HepG2 (cell line): ENCODE data around the gene ACP1. TPM values are rescaled to one million over a fixed set of nuclear protein-coding genes. Genes with fewer than 3 reads are reported as not detected.

Experiments
- ARID2 ChIP-seq: sonication (generic); formaldehyde crosslinking; IDR thresholded peaks from 2 replicates; pipeline ENCODE4 v1.8.1; 2022; ENCODE audit warnings: mild to moderate bottlenecking, missing genetic modification reagents, borderline replicate concordance
- ATM ChIP-seq: fragments of 450-650 bp; IDR thresholded peaks from 2 replicates; pipeline ENCODE4 v1.7.1; 2017; ENCODE audit warnings: mild to moderate bottlenecking, borderline replicate concordance
- CEBPG ChIP-seq: IDR thresholded peaks from 2 replicates; pipeline ENCODE4 v1.6.1; 2016
- CREB1 ChIP-seq, 2 experiments: fragments of 450-650 bp in 1 of 2; IDR thresholded peaks; 2 replicates each; pipeline ENCODE4 v1.6.1; 2016 to 2017; ENCODE audit warnings: control low read depth in 1 of 2, mild to moderate bottlenecking in 1 of 2, missing compliant biosample characterization in 1 of 2, missing genetic modification characterization in 1 of 2
- DPF2 ChIP-seq: sonication (generic); formaldehyde crosslinking; IDR thresholded peaks from 2 replicates; pipeline ENCODE4 v1.4.0; 2020; ENCODE audit warnings: mild to moderate bottlenecking, low read depth, missing genetic modification reagents, borderline replicate concordance
- ETV5 ChIP-seq: IDR thresholded peaks from 2 replicates; pipeline ENCODE4 v1.6.1; 2018; ENCODE audit warnings: missing biosample characterization, missing genetic modification reagents, inconsistent platforms, borderline replicate concordance
- HHEX ChIP-seq: IDR thresholded peaks from 2 replicates; pipeline ENCODE4 v1.6.1; 2016; ENCODE audit warnings: control low read depth
- HMG20A ChIP-seq: IDR thresholded peaks from 2 replicates; pipeline ENCODE4 v1.6.1; 2016; ENCODE audit warnings: borderline replicate concordance
- MAFF ChIP-seq: IDR thresholded peaks from 2 replicates; pipeline ENCODE4 v1.6.1; 2011; ENCODE audit warnings: low read depth, low read length, improper control_type of control experiment
- NR1H2 ChIP-seq: sonication (generic); formaldehyde crosslinking; IDR thresholded peaks from 2 replicates; pipeline ENCODE4 v1.8.1; 2022; ENCODE audit warnings: low read depth, missing genetic modification reagents, borderline replicate concordance
- POLR2AphosphoS2 ChIP-seq: IDR thresholded peaks from 2 replicates; pipeline ENCODE4 v1.6.1; 2011; ENCODE audit warnings: low read depth, low read length, improper control_type of control experiment
- SAFB2 ChIP-seq: sonication (generic); formaldehyde crosslinking; IDR thresholded peaks from 2 replicates; pipeline ENCODE4 v1.5.1; 2020; ENCODE audit warnings: missing genetic modification reagents, low read depth, mild to moderate bottlenecking, borderline replicate concordance
- SIX4 ChIP-seq: sonication (generic); formaldehyde crosslinking; IDR thresholded peaks from 2 replicates; pipeline ENCODE4 v1.4.0; 2020; ENCODE audit warnings: missing genetic modification reagents
- YEATS4 ChIP-seq: sonication (generic); formaldehyde crosslinking; IDR thresholded peaks from 2 replicates; pipeline ENCODE4 v1.4.0; 2020; ENCODE audit warnings: missing genetic modification reagents, borderline replicate concordance
- ZC3H4 ChIP-seq: sonication (generic); formaldehyde crosslinking; IDR thresholded peaks from 2 replicates; pipeline ENCODE4 v1.4.0; 2020; ENCODE audit warnings: missing genetic modification reagents, borderline replicate concordance
- ZFP36L1 ChIP-seq: sonication (generic); formaldehyde crosslinking; IDR thresholded peaks from 2 replicates; pipeline ENCODE4 v1.8.0; 2022; ENCODE audit warnings: mild to moderate bottlenecking, missing genetic modification reagents, moderate library complexity
- ZFP37 ChIP-seq: sonication (generic); formaldehyde crosslinking; IDR thresholded peaks from 2 replicates; pipeline ENCODE4 v1.4.0; 2020; ENCODE audit warnings: missing genetic modification reagents, borderline replicate concordance
- ZFP90 ChIP-seq: sonication (generic); formaldehyde crosslinking; IDR thresholded peaks from 2 replicates; pipeline ENCODE4 v1.8.0; 2022; ENCODE audit warnings: missing genetic modification reagents, mild to moderate bottlenecking, inconsistent platforms, borderline replicate concordance
- ZFY ChIP-seq: sonication (generic); formaldehyde crosslinking; IDR thresholded peaks from 2 replicates; pipeline ENCODE4 v1.4.0; 2020; ENCODE audit warnings: missing genetic modification reagents
- ZNF224 ChIP-seq: sonication (generic); formaldehyde crosslinking; IDR thresholded peaks from 2 replicates; pipeline ENCODE4 v1.5.0; 2020; ENCODE audit warnings: mild to moderate bottlenecking, missing genetic modification reagents
- ZNF256 ChIP-seq: sonication (generic); formaldehyde crosslinking; conservative IDR thresholded peaks from 2 replicates; pipeline ENCODE4 v1.4.0; 2020; ENCODE audit warnings: missing genetic modification reagents
- ZNF264 ChIP-seq: sonication (generic); formaldehyde crosslinking; IDR thresholded peaks from 2 replicates; pipeline ENCODE4 v1.4.0; 2020; ENCODE audit warnings: missing genetic modification reagents
- ZNF34 ChIP-seq: sonication (generic); formaldehyde crosslinking; IDR thresholded peaks from 2 replicates; pipeline ENCODE4 v1.4.0; 2020; ENCODE audit warnings: mild to moderate bottlenecking, missing genetic modification reagents, borderline replicate concordance
- ZNF496 ChIP-seq: sonication (generic); formaldehyde crosslinking; IDR thresholded peaks from 2 replicates; pipeline ENCODE4 v1.8.1; 2023; ENCODE audit warnings: mild to moderate bottlenecking, moderate library complexity, missing genetic modification reagents; ENCODE audit not compliant: insufficient replicate concordance
- ZNF556 ChIP-seq: sonication (generic); formaldehyde crosslinking; IDR thresholded peaks from 2 replicates; pipeline ENCODE4 v1.4.0; 2020; ENCODE audit warnings: mild to moderate bottlenecking, missing genetic modification reagents, borderline replicate concordance
- polyA plus RNA-seq, 8 experiments: library from polyadenylated mRNA; depleted of rRNA in 3 of 8; stranded (reverse) in 7 of 8; unstranded in 1 of 8; fragments of >200 nt; fragmentation: Illumina TruSeq in 4 of 8; extraction: Trizol in 4 of 8; gene quantifications; 2 replicates each; pipeline versions ENCODE4 v1.2.1 to v1.2.3, GENCODE V29; 2011 to 2016; ENCODE audit warnings: low read depth in 4 of 8, missing spikeins in 1 of 8, mixed read lengths in 1 of 8; ENCODE audit not compliant: insufficient read depth in 1 of 8
- total RNA-seq, 5 experiments: library from RNA; depleted of rRNA; stranded (reverse); fragments of >200 nt; fragmentation: Illumina TruSeq; extraction: Trizol; gene quantifications; 2 replicates each; pipeline ENCODE4 v1.2.3, GENCODE V29; 2016; ENCODE audit warnings: low read depth in 1 of 5
- TF ChIP-seq, protein P1 (sequence below): sonication (generic); formaldehyde crosslinking; IDR thresholded peaks from 2 replicates; pipeline ENCODE4 v1.5.0; 2020; ENCODE audit warnings: mild to moderate bottlenecking, missing genetic modification reagents, moderate library complexity
- TF ChIP-seq, protein P2 (sequence below): sonication (generic); formaldehyde crosslinking; IDR thresholded peaks from 2 replicates; pipeline ENCODE4 v1.4.0; 2020; ENCODE audit warnings: missing genetic modification reagents
- TF ChIP-seq, protein P3 (sequence below): sonication (generic); formaldehyde crosslinking; IDR thresholded peaks from 2 replicates; pipeline ENCODE4 v1.8.1; 2023; ENCODE audit warnings: mild to moderate bottlenecking, missing genetic modification reagents

Gene ACP1
- total and polyA plus RNA-seq, 2 of the 13 experiments (the other 11 are each of a cell fraction or from before 2014, with no cell fraction given), result 246 to 348 TPM

DNA sequence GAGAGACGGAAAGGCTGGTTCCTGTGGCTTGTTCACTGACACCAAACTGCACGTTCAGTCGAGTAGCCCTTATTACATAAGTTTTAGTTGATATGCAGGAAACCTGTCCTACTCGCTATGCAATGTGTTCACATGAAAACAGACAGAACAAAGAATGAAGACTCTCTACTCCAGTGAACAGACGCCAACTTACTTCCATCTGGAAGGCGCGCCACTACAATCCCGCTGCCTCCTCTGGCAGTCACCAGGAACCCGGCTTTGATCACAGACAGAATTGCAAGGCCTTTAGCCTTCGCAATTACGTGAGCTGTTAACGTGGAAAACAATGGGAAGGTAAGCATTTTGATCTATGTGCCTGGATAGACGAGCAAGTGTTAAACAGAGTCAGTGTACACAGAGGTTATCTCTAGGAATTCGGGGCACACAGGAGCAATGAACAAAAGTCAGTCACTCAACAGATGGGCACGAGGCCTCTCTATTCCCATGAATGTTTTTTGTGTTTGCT, 15.2 kb upstream of the ACP1 start (continued):
- TF ChIP-seq HMG20A (peak; percentile 97), SAFB2 (CRISPR knock-in tag) (no peak), ZC3H4 (no peak), ZFP36L1 (CRISPR knock-in tag) (peak; percentile 88; the same call in 1 of the 2 replicates), ZNF34 (no peak), NR1H2 (CRISPR knock-in tag) (no peak), SIX4 (CRISPR knock-in tag) (peak; percentile 41; the same call in 1 of the 2 replicates), YEATS4 (peak; percentile 64; the same call in 1 of the 2 replicates), ZNF224 (no peak), ZFY (CRISPR knock-in tag) (peak; percentile 76), HHEX (CRISPR knock-in tag) (0 out of 2 replicates have a peak, but pooled peaks have one; percentile 75), ZNF264 (CRISPR knock-in tag) (peak; percentile 90; the same call in 1 of the 2 replicates), POLR2AphosphoS2 (no peak), ZFP37 (CRISPR knock-in tag) (peak; percentile 91), DPF2 (CRISPR knock-in tag) (peak; percentile 86), ETV5 (CRISPR knock-in tag) (peak; percentile 72), ZFP90 (CRISPR knock-in tag) (peak; percentile 56; the same call in 1 of the 2 replicates), CEBPG (peak; percentile 85), ATM (no peak), CREB1 (IDR thresholded peaks at IDR 0.05) (no peak), CREB1 (CRISPR knock-in tag; IDR thresholded peaks at IDR 0.05) (peak; percentile 75; the same call in 1 of the 2 replicates), ZNF256 (0 out of 2 replicates have a peak, but pooled peaks have one; percentile 79), ZNF556 (CRISPR knock-in tag) (peak; percentile 83; the same call in 1 of the 2 replicates), MAFF (peak; percentile 24; the same call in 1 of the 2 replicates), ARID2 (peak; percentile 96), ZNF496 (CRISPR knock-in tag) (no peak)
- TF ChIP-seq, protein P1, sequence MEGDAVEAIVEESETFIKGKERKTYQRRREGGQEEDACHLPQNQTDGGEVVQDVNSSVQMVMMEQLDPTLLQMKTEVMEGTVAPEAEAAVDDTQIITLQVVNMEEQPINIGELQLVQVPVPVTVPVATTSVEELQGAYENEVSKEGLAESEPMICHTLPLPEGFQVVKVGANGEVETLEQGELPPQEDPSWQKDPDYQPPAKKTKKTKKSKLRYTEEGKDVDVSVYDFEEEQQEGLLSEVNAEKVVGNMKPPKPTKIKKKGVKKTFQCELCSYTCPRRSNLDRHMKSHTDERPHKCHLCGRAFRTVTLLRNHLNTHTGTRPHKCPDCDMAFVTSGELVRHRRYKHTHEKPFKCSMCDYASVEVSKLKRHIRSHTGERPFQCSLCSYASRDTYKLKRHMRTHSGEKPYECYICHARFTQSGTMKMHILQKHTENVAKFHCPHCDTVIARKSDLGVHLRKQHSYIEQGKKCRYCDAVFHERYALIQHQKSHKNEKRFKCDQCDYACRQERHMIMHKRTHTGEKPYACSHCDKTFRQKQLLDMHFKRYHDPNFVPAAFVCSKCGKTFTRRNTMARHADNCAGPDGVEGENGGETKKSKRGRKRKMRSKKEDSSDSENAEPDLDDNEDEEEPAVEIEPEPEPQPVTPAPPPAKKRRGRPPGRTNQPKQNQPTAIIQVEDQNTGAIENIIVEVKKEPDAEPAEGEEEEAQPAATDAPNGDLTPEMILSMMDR (CRISPR knock-in tag), result 0 out of 2 replicates have a peak, but pooled peaks have one; percentile 26
- TF ChIP-seq, protein P2, sequence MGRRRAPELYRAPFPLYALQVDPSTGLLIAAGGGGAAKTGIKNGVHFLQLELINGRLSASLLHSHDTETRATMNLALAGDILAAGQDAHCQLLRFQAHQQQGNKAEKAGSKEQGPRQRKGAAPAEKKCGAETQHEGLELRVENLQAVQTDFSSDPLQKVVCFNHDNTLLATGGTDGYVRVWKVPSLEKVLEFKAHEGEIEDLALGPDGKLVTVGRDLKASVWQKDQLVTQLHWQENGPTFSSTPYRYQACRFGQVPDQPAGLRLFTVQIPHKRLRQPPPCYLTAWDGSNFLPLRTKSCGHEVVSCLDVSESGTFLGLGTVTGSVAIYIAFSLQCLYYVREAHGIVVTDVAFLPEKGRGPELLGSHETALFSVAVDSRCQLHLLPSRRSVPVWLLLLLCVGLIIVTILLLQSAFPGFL (CRISPR knock-in tag), result no peak
- TF ChIP-seq, protein P3, sequence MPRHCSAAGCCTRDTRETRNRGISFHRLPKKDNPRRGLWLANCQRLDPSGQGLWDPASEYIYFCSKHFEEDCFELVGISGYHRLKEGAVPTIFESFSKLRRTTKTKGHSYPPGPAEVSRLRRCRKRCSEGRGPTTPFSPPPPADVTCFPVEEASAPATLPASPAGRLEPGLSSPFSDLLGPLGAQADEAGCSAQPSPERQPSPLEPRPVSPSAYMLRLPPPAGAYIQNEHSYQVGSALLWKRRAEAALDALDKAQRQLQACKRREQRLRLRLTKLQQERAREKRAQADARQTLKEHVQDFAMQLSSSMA (CRISPR knock-in tag), result no peak
